GM10847 (cell line): ENCODE measurements around the gene RALGPS1.

Experiments
- POLR2A ChIP-seq: IDR thresholded peaks from 2 replicates; pipeline ENCODE4 v1.6.1; 2011; ENCODE audit not compliant: insufficient read length; ENCODE audit errors: extremely low read depth

Gene RALGPS1

GRCh38 chr9:127091526-127091925 is 176.9 kb downstream of the RALGPS1 start:
- TF ChIP-seq POLR2A: no peak

DNA sequence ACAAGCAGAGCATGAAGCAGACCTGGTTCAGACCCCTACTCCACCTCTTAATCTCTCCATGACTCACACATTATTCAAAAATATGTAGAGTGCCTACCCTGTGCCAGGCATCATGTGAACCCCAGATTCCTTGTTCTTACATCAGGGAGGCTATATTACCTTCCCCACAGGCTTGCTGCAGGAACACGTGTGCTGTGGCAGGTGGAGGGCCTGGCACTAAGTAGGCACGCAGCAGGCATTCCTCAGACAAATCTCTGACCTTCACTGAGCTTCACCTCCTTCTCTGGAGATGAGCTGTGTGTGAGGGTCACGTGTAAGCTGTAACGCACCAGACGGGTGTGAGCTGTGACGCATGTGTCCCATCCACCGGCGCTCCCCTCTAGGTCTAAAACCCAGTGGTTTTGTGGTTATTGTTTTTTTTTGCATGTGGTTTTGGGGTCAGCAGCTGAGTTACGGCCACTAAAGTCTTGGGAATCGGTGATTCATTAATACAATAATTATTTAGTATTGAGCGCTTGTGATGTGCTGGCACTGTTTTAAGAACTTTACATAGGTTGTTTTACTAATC is 177.5 kb downstream of the RALGPS1 start:
- no peak for TF ChIP-seq POLR2A

DNA sequence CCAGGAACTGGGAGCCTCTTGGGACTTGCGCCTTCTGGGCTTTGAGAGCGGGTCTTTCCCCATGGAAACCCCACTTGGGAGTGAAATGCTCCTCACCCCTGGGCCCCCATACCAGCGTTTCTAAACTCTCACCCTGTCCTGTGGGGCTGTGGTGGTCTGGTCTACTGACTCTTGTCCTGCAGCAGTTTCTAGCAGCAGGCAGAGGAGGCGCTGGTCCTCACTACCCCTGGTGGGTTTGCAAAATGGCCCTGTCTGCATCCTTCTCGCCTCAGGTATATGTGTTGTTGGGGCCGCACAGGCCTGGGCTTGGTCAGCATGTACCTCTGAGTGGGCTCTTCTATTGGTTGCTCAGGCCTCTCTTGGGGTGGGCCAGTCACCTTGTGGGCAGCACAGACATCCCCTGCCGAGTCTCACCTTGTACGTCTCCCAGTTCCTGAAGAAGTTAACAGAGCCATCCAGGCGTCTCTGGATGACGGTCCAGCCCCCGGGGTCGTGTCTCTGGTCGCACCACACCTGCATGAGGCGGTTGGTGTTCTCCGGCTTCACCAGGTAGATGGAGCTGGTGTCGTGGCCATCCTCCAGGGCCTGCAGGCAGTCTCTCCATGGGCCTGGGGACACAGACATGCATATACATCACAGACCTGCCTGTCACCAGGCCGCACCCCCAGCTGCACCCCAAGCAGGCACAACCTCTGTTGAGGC is 178.9 kb downstream of the RALGPS1 start:
- no peak for TF ChIP-seq POLR2A

DNA sequence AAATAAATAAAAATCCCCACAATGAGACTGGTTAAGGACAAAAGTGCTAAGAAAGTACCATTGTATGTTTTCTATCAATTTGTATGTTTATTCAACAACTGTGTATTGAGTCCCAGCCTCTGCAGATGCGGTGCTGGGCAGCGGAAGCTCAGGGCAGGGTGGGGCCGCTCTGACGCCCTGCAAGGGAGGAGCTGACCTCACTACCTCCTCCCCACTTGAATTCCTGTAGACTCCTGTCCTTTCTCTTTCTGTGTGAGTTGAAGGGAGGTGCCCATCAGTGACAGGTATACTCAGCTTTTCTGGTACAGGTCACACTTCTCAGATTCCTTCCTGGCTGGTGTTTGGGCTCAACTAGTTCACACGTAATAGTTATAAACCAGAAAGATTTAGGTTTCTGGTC is 180.8 kb downstream of the RALGPS1 start:
- TF ChIP-seq POLR2A: no peak

- no peak for TF ChIP-seq POLR2A
Measured at GRCh38 chr9:127096208-127096607, 181.6 kb downstream of the RALGPS1 start.

DNA sequence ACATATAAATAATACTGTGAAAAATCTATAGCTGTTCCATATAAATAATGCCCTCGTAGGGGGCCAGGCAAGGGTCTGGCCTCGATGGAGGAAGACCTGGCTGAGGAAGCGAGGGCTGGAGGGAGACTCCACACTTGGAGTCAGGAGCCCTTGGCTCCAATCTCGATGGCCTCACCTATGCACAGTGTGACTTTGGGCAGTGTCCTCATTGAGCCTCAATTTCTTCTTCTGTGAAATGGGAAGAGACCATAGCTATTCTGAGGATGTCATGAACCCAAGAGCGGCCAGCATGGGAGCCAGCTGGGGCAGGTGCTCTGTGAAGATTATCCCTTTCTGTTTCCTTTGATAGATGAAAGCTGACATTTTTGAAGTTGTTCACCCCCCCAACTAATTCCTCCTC is 183.1 kb downstream of the RALGPS1 start:
- TF ChIP-seq POLR2A: no peak

DNA sequence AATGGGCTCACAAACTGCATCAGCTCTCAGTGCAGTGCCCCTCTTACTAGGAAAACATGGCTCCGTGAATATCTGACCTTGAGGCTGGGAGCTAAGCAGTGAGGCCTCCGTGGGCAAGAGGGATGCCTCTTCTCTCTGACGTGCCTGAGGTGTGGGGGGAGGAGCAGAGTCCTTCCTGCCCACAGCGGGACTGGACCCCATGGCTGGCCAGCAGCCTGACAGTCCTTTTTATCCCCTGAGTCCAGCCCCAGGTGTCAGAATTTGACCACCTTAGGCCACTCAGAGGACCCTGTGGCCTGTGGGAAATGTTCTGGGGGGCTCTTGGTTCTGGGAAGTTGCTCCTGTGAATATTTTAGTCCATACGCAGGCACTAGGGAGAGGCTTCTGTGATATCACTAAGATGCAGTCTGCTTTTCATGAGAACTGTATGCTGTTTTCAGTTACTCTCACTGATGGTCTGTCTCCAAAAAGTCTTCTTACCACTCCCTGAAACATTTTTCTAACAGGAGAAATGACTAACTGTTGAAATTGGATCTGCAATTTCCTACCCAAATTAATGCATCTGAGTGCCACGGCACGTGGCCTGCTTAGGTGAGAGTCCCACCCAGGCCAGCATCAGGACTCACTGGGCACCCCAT is 184.5 kb downstream of the RALGPS1 start:
- TF ChIP-seq POLR2A: no peak

- no peak for TF ChIP-seq POLR2A
Measured at GRCh38 chr9:127099664-127100063, 185.1 kb downstream of the RALGPS1 start.

GRCh38 chr9:127102176-127102575 is 187.6 kb downstream of the RALGPS1 start:
- TF ChIP-seq POLR2A: no peak

DNA sequence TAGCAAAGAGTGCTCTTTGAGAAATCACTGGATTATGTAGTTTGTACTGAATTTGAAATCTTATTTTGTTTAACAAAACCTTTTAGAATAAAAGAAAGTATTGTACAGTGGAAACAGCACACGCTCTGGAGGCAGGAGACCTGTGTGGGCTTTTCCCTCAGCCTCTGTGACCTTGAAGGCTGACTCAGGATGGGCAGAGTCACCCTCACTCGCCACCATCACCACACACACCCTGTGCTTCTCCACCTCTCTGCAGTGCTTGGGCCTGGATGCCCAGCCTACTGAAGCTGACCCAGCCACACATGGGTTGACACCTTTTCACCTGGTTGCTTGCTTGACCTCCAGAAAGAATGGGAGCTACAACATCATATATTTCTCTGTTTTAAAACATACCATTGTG is 188.2 kb downstream of the RALGPS1 start:
- TF ChIP-seq POLR2A: no peak

GRCh38 chr9:127104581-127105311 is 190.2 kb downstream of the RALGPS1 start:
- TF ChIP-seq POLR2A: no peak

DNA sequence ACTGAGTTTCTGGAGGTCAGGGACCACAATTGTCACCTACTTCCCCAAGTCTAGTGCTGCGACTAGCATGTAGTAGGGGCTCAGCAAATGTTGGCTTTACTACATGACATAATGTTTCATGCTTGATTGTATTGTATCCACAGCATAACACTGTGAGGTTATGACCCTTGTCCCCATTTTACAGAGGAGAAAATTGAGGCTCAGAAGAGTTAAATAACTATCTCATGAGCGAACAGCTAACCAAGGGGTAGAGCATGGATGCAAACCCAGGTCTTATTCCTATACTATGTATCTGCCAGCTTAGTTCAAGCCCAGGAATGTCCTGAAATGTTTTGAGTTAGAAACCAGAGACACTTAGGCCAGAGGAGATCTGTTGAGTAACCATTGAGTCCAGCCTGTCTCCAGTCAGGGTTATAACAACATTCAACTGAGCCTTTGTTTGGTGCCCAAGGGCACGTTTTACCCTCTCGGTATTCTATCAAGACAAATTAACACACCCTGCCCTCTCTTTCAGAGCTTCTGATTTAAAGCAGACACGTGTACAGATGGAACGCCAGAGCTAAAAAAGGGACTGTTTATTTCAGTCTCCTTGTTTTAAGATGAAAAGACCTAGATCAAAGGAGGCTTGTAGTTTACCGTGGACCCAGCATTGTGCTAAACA is 191.4 kb downstream of the RALGPS1 start:
- no peak for TF ChIP-seq POLR2A

GRCh38 chr9:127106466-127106855 is 191.9 kb downstream of the RALGPS1 start:
- TF ChIP-seq POLR2A: no peak

- no peak for TF ChIP-seq POLR2A
Measured at GRCh38 chr9:127107171-127107928, 192.8 kb downstream of the RALGPS1 start.
